ENCODE results near the gene GHRH. TPM values are rescaled to one million over a fixed set of nuclear protein-coding genes. Genes with fewer than 3 reads are reported as not detected.

GHRH gene
- total and polyA plus RNA-seq, 4 donors, result not detected

DNA sequence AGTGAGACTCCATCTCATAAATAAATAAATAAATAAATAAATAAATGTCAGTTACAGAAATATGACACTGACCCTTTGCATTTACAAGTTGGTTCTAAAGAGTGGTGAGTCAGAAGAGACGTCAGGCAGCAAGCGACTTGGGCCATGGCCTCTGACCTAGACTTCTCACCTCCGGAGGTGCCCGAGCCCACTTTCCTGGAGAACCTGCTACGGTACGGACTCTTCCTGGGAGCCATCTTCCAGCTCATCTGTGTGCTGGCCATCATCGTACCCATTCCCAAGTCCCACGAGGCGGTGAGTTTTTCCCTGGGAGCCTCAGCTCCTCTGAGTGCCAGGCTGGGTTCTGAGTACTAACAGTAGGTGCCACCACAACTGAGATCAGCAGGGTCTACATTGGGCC, 39.5 kb upstream of the GHRH start:
- peaks cover 0 to 19% (median 6%) of the 10 kb centered on the region in 5 donors for H3K4me1 ChIP-seq (ENCODE audit: control insufficient read depth in 5 of 5, insufficient read depth in 5 of 5, low read length in 5 of 5)
- H3K9me3 ChIP-seq (ENCODE audit: control insufficient read depth in 4 of 4, insufficient read depth in 3 of 4, low read length in 3 of 4), result no peaks in the 10 kb centered on the region
- H3K9ac ChIP-seq (ENCODE audit: insufficient read depth in 1 of 2, low read length in 2 of 2), result no peak overlapping the region
- H3K27me3 ChIP-seq (ENCODE audit: control insufficient read depth in 3 of 3, insufficient read depth in 3 of 3, low read length in 2 of 3), result no peaks in the 10 kb centered on the region
- ATAC-seq (ENCODE audit: insufficient read depth, low FRiP score), result no peak
- no peak overlapping the region for H3K27ac ChIP-seq (ENCODE audit: low read depth in 1 of 2, low read length in 1 of 2)
- DNase-seq, result no peak
- 97 to 98% methylated on average over 9 of the region's 9 CpGs for WGBS, 2 donors
- no peak overlapping the region for H3K4me3 ChIP-seq
- TF ChIP-seq, protein P1, sequence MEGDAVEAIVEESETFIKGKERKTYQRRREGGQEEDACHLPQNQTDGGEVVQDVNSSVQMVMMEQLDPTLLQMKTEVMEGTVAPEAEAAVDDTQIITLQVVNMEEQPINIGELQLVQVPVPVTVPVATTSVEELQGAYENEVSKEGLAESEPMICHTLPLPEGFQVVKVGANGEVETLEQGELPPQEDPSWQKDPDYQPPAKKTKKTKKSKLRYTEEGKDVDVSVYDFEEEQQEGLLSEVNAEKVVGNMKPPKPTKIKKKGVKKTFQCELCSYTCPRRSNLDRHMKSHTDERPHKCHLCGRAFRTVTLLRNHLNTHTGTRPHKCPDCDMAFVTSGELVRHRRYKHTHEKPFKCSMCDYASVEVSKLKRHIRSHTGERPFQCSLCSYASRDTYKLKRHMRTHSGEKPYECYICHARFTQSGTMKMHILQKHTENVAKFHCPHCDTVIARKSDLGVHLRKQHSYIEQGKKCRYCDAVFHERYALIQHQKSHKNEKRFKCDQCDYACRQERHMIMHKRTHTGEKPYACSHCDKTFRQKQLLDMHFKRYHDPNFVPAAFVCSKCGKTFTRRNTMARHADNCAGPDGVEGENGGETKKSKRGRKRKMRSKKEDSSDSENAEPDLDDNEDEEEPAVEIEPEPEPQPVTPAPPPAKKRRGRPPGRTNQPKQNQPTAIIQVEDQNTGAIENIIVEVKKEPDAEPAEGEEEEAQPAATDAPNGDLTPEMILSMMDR (IDR thresholded peaks at IDR 0.05; ENCODE audit: control extremely low read depth, extremely low read depth), result no peak
- peaks cover 10 to 28% (median 17%) of the 10 kb centered on the region in 4 donors for H3K36me3 ChIP-seq (ENCODE audit: control insufficient read depth in 4 of 4, insufficient read depth in 4 of 4, low read length in 4 of 4)

DNA sequence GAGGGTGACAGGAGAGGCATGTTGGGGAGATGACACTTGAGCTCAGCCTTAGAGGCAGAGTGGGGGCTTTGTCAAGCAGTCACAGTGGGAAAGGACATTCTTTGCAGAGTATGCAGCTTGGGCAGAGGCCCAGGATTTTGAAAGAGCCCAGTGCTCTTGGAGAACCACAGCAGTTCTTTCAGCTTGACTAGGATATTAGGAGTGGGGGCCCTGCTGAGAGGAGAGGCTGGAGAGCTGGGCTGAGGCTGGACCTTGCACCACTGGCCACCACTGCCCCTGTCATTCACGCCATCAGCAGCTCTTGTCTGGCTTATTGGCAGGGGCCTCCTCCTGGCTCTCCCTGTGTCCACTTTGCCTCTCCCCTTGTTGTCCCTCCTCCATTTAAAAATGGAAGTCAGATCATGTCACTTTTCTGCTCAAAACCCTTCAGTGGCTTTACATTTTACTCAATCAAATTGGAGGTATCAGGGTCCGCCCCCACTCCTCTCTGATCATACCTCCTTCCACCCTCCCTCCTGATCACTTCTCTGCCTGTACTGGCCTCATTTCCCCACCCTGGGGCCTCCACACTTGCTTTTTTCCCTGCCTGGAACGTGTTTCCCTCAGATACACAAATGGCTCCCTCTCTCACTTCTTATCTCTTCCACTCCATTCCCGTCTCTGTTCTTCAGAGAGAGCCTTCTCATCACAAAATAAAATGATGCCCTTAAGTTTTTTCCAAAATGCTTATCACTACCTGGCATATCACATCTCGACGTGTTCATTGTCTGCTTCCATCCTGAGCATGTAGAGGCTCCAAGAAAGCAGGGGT, 38.3 kb upstream of the GHRH start:
- H3K27ac ChIP-seq (ENCODE audit: low read depth in 1 of 2, low read length in 1 of 2), result no peak overlapping the region
- no peaks in the 10 kb centered on the region for H3K9me3 ChIP-seq (ENCODE audit: control insufficient read depth in 4 of 4, insufficient read depth in 3 of 4, low read length in 3 of 4)
- DNase-seq, result peak in 2 of 3 donors; percentile 46 to 74
- no peak overlapping the region for H3K4me3 ChIP-seq
- TF ChIP-seq, protein P1 (IDR thresholded peaks at IDR 0.05; ENCODE audit: control extremely low read depth, extremely low read depth), result no peak
- ATAC-seq (ENCODE audit: insufficient read depth, low FRiP score), result no peak
- no peaks in the 10 kb centered on the region for H3K27me3 ChIP-seq (ENCODE audit: control insufficient read depth in 3 of 3, insufficient read depth in 3 of 3, low read length in 2 of 3)
- no peak overlapping the region for H3K9ac ChIP-seq (ENCODE audit: insufficient read depth in 1 of 2, low read length in 2 of 2)
- H3K4me1 ChIP-seq (ENCODE audit: control insufficient read depth in 5 of 5, insufficient read depth in 5 of 5, low read length in 5 of 5), result peaks cover 0 to 22% (median 6%) of the 10 kb centered on the region in 5 donors
- H3K36me3 ChIP-seq (ENCODE audit: control insufficient read depth in 4 of 4, insufficient read depth in 4 of 4, low read length in 4 of 4), result peaks cover 10 to 28% (median 17%) of the 10 kb centered on the region in 4 donors
- 88 to 91% methylated on average over 6 of the region's 6 CpGs for WGBS, 2 donors

DNA sequence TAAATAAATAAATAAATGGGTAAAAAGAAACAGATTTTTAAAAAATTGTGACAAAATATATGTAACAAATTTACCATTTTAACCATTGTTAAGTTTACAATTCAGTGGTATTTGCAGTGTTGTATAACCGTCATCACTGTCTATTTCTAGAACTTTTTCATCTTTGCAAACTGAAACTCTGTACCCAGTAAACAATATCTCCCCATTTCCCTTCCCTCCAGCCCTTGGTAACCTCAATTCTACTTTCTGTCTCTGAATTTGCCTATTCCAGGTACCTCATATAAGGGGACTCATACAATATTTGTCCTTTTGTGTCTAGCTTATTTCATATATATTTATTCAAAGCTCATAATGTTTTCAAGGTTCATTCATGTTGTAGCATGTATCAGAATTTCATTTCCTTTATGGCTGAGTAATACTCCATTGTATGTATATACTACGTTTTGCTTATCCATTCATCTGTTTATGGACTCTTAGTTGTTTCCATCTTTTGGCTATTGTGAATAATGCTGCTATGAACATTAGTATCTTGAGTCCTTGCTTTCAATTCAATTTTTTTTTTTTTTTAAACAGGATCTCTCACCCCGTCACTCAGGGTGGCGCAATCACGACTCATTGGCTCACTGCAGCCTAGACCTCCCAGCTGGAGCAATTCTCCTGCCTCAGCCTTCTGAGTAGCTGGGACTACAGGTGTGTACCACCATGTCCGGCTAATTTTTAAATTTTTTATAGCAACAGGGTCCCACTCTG, 36.8 kb upstream of the GHRH start:
- Histone ChIP-seq H3K4me1 (ENCODE audit: control insufficient read depth in 5 of 5, insufficient read depth in 5 of 5, low read length in 5 of 5) (peaks cover 0 to 23% (median 6%) of the 10 kb centered on the region in 5 donors), H3K27me3 (ENCODE audit: control insufficient read depth in 3 of 3, insufficient read depth in 3 of 3, low read length in 2 of 3) (no peaks in the 10 kb centered on the region), H3K9me3 (ENCODE audit: control insufficient read depth in 4 of 4, insufficient read depth in 3 of 4, low read length in 3 of 4) (peaks cover 0 to 4% (median 0%) of the 10 kb centered on the region in 4 donors), H3K9ac (ENCODE audit: insufficient read depth in 1 of 2, low read length in 2 of 2) (no peak overlapping the region), H3K27ac (ENCODE audit: low read depth in 1 of 2, low read length in 1 of 2) (no peak overlapping the region), H3K4me3 (no peak overlapping the region), H3K36me3 (ENCODE audit: control insufficient read depth in 4 of 4, insufficient read depth in 4 of 4, low read length in 4 of 4) (peaks cover 10 to 19% (median 17%) of the 10 kb centered on the region in 4 donors)
- TF ChIP-seq, protein P1 (IDR thresholded peaks at IDR 0.05; ENCODE audit: control extremely low read depth, extremely low read depth), result no peak
- ATAC-seq (ENCODE audit: insufficient read depth, low FRiP score) (no peak), DNase-seq (peak in 1 of 3 donors; percentile 42)
- WGBS, 2 donors, result 76 to 78% methylated on average over 6 of the region's 6 CpGs

All from lung (tissue), 12 donors.